GM12801 (cell line): ENCODE results near the gene ZNF558.

Experiments
- CTCF ChIP-seq: IDR thresholded peaks from one replicate; pipeline ENCODE4 v1.5.1; 2011; ENCODE audit warnings: control low read depth; ENCODE audit not compliant: insufficient read length; ENCODE audit errors: extremely low read depth

The ZNF558 gene

GRCh38 chr19:8832132-8833021 lies at the start of gene ZNF558, which contains the start of gene MBD3L1:
ZNF558 (minus strand) TSS chr19:8832304; CDS start chr19:8822659, 9,645 bp downstream.
MBD3L1 (plus strand) TSS chr19:8832377; CDS start chr19:8842679, 10,302 bp downstream.
- no peak for TF ChIP-seq CTCF

DNA sequence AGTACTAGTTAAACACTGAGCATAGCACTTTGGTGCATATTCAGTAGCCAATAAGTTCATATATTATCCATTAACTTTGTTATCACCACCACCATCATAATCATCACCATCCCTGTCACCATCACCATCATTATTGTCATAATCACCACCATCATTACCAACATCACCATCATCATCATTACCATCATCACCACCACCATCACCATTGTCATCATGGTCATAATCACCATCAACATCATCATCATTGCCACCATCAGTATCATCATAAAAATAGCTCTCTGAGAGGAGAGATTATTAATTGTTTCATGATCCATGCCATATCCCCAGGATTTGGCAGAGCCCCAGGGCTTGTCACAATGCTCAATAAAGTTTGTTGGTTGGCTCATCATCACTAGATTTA lies 49.4 kb upstream of the ZNF558 start:
- no peak for TF ChIP-seq CTCF

DNA sequence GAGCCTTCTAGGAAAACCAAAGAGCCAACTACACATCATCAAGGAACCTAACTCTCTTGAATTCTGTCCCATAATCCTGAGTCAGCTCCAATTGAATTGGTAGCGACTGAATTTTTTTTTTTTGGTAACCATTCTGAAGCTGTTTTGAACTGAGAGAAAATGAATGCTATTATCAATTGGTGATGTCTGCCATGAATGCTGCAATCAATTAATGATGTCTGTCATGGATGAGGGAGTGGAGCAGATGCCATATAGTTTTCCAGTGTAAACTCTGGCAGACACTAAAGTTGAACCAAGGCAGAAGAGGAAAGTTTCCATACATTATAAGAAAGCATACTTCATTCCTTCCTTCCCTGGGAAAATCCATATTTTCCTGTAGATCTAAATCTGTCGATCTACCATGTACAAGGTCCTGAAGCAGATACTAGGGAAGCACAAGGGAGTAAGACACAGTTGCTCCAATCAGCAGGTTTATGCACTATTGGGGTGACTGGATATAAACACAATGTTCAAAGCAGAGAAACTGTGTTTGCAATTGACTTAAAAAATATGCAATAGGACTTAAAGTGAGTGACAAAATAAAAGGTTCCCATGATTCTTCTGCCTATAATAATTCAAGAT lies 48.9 kb upstream of the ZNF558 start:
- no peak for TF ChIP-seq CTCF

DNA sequence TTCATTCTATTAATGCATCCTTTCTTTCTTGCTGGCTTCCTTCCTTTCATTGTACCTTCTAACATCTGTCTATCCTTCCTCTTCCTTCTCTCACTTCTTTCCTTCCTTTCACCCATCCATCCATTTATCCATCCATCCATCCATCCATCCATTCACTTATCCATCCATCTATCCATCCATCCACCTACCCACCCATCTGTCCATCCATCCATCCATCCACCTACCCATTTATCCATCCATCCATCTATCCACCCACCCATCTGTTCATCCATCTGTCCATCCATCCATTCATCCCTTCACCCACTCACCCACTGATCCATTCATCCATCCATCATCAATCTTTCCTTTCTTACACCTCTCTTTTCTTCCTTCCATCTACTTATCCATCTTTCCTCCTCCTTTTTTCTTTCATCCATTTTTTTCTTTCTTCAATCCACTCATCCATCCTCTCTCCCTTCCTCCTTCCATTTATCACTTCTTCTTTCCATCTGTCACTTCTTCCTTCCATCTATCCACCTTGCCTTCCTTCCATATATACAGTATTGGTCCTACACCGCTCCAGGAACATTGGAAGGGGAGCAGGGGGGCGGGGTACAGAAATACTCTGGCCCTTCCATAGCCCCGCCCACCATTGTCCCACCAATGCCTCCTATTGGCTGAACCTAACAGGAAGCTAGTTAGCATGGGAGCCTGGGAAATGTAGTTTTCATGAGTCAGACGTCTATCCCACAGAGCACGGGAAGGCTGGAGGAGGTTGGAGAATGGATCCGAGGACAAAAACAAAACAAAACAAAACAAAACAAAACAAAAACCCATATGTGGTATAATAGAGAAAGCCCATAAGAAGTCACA lies 46.0 kb upstream of the ZNF558 start:
- TF ChIP-seq CTCF: no peak

- TF ChIP-seq CTCF: no peak
These were observed 34.2 kb upstream of the ZNF558 start for GRCh38 chr19:8866344-8866743.

GRCh38 chr19:8858260-8858659 lies 26.2 kb upstream of the ZNF558 start:
- TF ChIP-seq CTCF: no peak

- TF ChIP-seq CTCF: no peak
These were observed 18.4 kb upstream of the ZNF558 start for GRCh38 chr19:8850488-8850887.
